GM19240 (cell line): ENCODE measurements around the gene DACT3.

Experiments
- DNase-seq: peaks from one replicate; pipeline ENCODE4 v3.0.0; 2011; ENCODE audit warnings: low spot score; ENCODE audit not compliant: insufficient read length

DACT3 gene

GRCh38 chr19:46665072-46665471 is 4.1 kb upstream of the DACT3 start:
- no peak for DNase-seq

- peak; percentile 81 for DNase-seq
Measured at GRCh38 chr19:46661735-46662592, 982 bp upstream of the DACT3 start.

GRCh38 chr19:46660551-46661019 is 397 bp downstream of the DACT3 start:
- no peak for DNase-seq

DNA sequence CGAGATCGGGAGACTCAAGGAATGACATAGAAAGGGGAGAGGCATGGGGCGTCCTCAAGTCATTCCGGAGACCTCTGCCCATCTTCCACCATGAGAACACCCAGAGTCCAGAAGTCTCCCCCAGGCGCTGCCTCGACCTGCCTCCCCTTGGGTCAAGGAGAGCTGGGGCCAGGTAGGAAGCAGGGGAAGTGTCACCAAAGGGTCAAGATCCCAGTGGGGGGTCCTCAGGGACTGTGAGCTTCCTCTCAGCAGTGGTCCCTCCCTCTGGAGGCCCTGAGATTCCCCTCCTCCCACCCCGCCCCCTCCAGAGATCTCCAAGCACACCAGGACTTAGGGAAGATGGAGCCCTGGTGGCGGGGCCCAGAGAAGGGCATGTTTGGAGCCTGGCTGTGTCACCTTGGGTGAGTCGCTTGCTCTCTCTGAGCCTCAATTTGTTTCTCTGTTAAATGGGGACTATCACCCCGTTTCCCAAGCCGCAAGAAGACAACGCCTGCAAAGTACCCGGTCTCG is 919 bp downstream of the DACT3 start:
- no peak for DNase-seq

DNA sequence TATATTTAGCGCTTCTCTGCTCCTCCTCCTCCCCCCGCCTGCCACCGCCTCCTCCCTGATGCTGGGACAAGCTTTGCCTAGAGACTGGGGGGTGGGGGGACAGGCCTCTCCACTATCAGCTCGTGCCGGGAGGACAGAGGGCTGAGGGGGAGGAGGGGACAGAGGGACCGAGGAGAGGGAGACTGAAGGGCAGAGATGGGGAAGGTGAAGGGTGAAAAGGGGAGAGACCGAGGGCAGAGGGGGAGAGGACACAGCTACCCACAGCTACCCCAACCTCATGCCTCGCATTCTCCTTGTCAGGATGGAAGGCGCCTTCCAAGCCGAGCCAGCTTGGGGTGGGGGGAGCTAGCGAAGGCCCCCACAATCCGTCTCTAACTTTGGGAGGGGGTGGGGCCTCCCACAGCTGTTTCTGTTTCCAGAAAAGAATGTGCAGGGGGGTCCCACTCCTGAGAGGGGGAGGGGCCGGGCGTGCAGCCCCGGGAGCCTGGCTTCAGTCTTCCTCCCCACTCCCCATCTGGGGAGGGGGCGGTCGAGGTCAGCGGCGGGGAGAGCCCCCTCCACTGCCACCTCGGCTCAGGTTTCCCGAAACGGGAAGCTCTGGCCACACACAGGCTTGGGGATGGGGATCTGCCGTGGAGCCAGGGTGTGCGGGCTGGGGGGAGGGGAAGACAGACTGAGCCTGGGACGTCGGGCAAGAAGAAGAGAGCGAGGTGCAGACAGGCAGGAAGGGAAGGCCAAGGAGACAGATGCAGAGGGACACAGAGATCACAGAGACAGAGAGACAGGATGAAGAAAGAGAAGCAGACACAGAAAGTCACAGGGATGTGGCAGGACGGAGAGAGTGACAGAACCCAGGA is 1.6 kb downstream of the DACT3 start:
- DNase-seq: no peak

- DNase-seq: no peak
Measured at GRCh38 chr19:46656541-46656940, 4.4 kb downstream of the DACT3 start.

GRCh38 chr19:46654621-46655152 is 6.3 kb downstream of the DACT3 start:
- DNase-seq: no peak

DNA sequence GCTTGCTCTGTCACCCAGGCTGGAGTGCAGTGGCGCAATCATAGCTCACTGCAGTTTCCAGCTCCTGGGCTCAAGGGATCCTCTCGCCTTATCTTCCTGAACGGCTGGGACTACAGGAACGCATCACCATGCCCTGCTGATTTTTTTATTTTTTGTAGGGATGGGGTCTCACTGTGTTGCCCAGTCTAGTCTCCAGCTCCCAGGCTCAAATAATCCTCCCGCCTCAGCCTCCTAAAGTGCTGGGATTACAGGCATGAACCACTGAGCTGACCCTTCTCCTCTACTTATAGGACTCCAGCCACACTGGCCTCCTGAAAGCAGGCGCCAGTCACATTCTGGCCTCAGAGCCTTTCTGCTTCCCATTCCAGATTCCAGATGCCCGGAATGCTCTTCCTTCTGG is 10.5 kb downstream of the DACT3 start:
- DNase-seq: no peak

DNA sequence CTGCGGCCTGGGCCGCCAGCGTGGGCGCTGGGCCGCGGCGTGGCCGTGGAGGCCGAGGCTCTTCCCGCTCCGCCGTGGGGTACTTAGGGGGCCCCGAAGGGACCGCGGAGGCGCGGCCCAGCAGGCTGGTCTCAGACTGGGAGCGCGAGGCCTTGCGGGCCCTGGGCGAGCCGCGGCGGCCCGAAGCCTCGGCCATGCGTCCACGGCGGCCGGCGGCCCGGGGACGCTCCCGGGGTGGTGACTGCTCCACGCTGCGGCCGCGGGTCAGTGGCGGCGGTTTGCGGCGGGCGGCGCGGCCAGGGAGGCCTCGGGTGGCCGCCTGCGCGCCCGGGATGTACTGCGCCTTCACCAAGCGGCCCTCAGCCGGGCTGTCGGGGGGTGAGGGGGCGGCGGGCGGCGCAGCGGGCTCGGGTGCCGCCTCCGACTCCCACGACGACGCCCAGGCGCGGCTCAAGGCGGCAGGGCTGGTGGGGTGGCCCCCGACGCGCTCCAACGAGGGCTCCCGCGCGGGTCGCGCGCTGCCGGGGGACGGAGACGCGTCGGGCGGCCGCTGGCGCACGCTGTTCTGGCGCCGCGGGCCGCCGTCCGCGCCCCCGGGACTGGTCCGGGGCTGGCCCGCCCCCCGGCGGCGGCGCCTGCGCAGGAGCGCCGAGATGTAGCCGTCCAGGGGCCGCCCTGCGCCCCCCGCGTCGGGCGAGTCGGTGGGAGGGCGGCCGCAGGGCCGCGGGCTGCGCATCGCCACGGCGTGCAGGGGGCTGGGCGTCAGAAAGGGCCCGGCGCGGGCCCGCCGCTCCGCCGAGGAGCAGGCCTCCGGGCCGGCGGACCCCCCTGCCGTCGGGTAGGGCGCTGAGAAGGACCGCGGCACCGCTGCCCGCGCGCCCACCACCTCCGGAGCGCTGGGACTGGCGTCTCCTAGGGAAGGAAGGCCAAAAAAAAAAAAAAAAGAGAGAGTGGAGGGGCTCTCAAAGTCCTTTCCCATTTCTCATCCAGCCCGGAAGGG is 11.7 kb downstream of the DACT3 start:
- DNase-seq: no peak

DNA sequence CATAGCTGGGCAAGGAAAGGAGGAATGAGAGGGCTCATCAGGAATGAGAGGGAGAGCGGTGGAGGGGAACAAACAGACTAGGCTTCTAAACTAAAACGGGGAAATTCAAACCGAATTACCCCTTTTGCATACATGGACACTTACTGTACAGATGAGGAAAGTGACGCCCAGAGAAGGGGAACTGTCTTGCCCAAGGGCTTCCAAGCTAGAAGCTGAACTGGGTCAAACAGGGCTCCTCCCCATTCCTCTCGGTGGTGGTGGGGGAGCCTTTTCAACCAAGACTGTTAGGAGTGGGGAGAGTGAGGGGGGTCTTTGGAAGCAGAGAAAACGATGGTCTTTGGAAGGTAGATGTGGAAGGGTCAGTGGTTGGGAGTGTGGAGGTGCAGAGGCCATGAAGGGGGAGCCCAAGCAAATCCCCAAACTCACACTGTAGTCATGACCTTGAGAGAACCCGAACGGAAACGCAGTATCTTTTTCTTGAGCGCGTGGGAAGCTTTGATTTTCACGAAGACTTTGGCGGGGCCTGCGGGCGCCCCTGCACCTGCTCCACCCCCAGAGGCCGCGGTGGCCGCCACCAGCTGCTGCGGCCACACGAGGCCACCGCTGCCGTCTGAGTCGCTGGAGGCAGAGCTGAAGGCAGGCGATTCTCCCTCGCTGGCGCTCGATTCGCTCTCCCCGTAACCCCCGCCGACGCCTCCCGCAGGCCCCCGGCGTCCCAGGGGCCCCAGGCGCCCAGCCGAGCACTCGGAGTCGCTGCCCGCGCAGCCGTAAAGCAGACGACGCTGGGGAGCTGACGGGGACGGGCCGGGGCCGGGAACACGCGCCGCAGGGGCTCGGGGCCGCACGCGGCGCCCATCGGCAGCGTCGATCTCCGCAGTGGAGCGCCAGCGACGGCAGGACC is 12.7 kb downstream of the DACT3 start:
- no peak for DNase-seq

DNA sequence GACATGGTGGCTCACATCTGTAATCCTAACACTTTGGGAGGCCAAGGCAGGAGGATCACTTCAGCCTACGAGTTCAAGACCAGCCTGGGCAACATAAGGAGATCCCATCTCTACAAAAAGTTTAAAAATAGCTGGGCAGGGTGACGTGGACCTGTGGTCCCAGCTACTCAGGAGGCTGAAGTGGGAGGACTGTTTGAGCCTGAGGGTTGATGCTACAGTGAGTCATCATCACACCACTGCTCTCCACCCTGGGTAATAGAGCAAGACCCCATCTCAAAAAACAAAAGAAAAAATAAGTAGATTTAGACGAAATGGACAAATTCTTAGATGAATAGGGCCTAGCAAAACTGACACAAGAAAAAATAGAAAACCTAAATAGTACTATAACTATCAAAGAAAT is 14.6 kb downstream of the DACT3 start:
- no peak for DNase-seq

DNA sequence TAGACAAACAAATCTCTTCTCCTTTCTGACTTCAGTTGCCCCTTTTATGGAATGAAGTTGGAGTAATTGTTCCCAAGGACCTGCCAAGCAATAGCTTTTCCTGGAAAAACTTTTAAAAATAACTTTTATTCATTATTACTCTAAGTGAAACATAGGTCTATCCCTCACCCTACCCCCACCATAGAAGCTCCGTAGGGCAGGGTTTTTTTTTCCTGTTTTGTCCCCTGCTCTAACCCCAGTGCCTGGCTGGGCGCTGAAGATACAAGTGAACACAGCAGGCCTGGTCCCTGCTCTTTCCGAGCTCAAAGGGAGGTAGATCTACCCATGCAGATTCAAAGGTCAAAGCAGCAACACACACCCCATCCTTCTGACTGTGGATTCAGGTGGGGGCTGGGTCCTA is 16.3 kb downstream of the DACT3 start:
- DNase-seq: no peak

GRCh38 chr19:46640656-46641055 is 20.3 kb downstream of the DACT3 start:
- no peak for DNase-seq

- no peak for DNase-seq
Measured at GRCh38 chr19:46639358-46640182, 21.4 kb downstream of the DACT3 start.

DNA sequence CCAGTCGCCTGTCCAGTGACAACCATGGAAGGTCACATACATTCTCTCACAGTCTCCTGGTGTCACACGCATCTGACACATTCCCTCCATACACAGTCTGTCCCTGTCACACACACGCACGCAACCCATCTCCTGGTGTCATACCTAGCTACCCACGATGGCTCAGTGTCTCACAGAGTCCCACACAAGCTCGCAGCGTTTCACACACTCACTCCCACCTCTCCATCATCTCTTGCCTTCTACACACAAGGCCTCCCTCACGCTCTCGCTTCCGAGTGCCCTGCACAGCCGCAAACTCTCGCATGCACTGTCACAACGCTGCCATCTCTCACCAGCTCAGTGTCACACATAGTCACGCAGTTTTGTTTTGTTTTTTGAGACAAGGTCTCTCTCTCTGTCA is 23.8 kb downstream of the DACT3 start:
- DNase-seq: no peak

GRCh38 chr19:46635920-46636761 is 24.8 kb downstream of the DACT3 start, which contains the start of gene GNG8:
GNG8 (minus strand) TSS chr19:46636202; CDS start chr19:46634682, 1,520 bp downstream.
- no peak for DNase-seq

DNA sequence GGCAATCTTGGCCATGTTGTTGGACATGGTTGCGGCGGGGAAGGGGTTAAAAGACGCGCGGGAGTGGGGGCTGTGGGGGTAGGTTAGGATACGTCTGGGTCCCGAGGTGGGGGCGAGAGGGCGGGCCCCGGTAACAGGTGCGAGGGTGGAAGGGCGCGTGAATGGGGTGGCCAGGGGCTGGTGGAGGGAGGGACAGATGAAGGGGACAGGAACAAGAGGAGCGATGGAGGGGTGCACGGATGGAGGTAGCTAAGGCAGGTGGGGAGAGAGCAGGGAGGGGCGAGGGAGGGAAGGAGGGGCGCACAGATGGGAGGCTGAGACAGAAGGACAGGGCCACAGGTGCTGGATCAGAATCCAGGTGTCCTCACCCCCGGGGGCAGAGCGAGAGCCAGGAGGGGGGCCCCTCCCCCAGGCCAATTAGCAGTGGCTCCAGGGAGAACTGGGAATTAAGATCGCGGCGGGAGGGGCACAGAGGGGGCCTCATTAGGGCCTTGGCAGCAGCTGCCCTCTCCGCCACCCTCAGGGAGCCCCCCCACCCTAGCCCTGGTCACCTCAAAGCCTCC is 26.2 kb downstream of the DACT3 start:
- no peak for DNase-seq
